HAP-1 (cell line): ENCODE measurements around the gene BCAR3.
"Not testable (repeated sequence)": the region's sequence is repeated elsewhere in the genome, so short reads cannot be mapped to it uniquely, and the experiment has no call there.

Experiments used
- DNase-seq, 2 experiments: peaks; one replicate each; pipeline ENCODE4 v3.0.0-alpha.2; 2016 to 2020; ENCODE audit warnings: low spot score in 2 of 2
- H3K27me3 ChIP-seq: fragments of 250-450 bp; sonication (Bioruptor Pico); 2 replicates; pipeline ENCODE4 v1.5.1; 2020; ENCODE audit warnings: low read depth, mild to moderate bottlenecking, moderate library complexity
- H3K36me3 ChIP-seq: fragments of 250-450 bp; sonication (Bioruptor Pico); replicated peaks from 2 replicates; pipeline ENCODE4 v1.5.1; 2020; ENCODE audit warnings: mild to moderate bottlenecking
- H3K4me1 ChIP-seq: fragments of 250-450 bp; sonication (Bioruptor Pico); 2 replicates; pipeline ENCODE4 v1.5.1; 2020; ENCODE audit warnings: mild to moderate bottlenecking
- H3K4me3 ChIP-seq: fragments of 250-450 bp; sonication (Bioruptor Pico); 2 replicates; pipeline ENCODE4 v1.5.1; 2020; ENCODE audit warnings: mild to moderate bottlenecking, moderate library complexity
- H3K9me3 ChIP-seq: fragments of 250-450 bp; sonication (Bioruptor Pico); 2 replicates; pipeline ENCODE4 v1.5.1; 2020; ENCODE audit warnings: mild to moderate bottlenecking, moderate library complexity
- in situ Hi-C: fragments of 300-500 bp; cut with MboI; formaldehyde crosslinking; loops from 3 replicates; pipeline ENCODE4 v1.14.3; 2020; ENCODE audit warnings: low sequenced_read_pairs, inconsistent platforms, mixed read lengths

BCAR3 gene

DNA sequence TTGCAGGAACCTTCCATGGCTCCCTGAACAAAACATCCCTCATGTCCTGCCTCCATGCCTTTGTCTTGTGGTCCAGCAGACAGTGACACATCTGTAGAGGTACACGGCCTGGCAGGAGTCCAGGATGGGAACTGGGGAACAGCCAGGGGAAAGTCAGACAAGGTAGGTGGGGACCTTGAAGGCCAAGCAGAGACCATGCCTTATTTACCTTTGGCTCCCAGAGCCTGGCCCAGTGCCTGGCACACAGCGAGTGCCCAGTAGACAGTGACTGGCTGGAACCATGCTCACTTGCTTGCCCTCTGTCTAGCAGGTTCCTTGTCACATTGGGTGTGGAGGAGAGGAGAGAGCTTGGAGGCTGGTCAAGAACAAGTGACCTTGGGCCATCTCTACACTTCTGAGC, 81.0 kb downstream of the BCAR3 start:
- Histone ChIP-seq H3K36me3 (no peaks in the 10 kb centered on the region), H3K4me1 (no peaks in the 10 kb centered on the region), H3K4me3 (no peak overlapping the region), H3K27me3 (no peaks in the 10 kb centered on the region; the same call in 1 of the 2 replicates), H3K9me3 (no peaks in the 10 kb centered on the region)
- no peak for DNase-seq
- in situ Hi-C loops, result loop anchor here (25.0 kb wide), 1 partner anchor 163 kb away; the partner anchor contains the start of gene FNBP1L

DNA sequence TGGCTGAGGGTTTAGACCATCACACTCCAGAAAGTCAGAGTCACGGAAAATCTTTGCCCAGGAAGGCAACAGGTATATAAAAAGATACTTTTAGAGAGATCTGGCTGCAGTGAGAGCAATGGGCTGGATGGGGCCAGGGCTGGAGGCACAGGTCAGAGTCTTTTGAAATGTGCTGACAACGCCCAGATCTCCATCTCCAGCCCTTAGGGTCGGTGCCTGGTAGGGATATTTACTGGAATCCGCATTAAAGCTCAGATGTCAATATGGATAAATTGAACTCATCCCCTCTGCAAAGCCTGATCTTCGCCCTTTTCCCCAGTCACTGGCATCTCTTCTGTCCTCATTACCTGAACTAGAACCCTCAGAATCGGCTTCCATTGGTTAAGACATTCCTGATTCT, 82.2 kb downstream of the BCAR3 start:
- no peak for DNase-seq
- no peaks in the 10 kb centered on the region for H3K9me3 ChIP-seq
- no peaks in the 10 kb centered on the region; the same call in 1 of the 2 replicates for H3K27me3 ChIP-seq
- H3K4me1 ChIP-seq, result no peaks in the 10 kb centered on the region
- in situ Hi-C loops, result no loop called here
- no peak overlapping the region for H3K4me3 ChIP-seq
- H3K36me3 ChIP-seq, result no peaks in the 10 kb centered on the region

DNA sequence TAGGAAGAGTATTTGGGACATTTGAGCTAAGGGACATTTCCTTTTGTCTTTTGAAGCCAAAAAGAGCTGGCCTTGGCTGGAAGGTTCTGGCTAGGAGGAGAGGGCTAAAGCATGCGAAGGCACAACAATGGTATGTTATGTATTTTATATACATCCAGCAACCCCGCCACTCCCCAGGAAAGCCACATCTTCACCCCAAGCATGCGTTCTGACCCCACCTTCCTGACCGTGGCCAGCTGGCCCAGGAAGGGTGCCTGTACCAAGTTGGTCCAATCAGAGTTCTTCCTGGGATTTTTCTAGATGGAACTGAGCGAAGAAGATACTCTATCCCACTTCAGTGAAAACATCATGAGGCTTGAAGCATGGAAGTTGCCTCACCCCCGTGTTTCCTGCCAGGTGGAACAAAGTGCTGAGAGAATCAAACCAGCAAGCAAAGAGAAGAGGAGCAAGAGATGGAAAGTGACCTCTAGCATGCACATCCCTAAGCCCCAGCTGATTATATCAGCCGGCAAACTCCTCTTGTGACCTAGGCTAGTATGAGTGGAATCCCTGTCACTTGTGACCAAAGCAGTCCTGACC, 82.7 kb downstream of the BCAR3 start:
- H3K36me3 ChIP-seq, result no peaks in the 10 kb centered on the region
- H3K4me3 ChIP-seq, result no peak overlapping the region
- DNase-seq, result no peak
- in situ Hi-C loops, result no loop called here
- no peaks in the 10 kb centered on the region; the same call in 1 of the 2 replicates for H3K27me3 ChIP-seq
- H3K4me1 ChIP-seq, result no peaks in the 10 kb centered on the region
- H3K9me3 ChIP-seq, result no peaks in the 10 kb centered on the region

DNA sequence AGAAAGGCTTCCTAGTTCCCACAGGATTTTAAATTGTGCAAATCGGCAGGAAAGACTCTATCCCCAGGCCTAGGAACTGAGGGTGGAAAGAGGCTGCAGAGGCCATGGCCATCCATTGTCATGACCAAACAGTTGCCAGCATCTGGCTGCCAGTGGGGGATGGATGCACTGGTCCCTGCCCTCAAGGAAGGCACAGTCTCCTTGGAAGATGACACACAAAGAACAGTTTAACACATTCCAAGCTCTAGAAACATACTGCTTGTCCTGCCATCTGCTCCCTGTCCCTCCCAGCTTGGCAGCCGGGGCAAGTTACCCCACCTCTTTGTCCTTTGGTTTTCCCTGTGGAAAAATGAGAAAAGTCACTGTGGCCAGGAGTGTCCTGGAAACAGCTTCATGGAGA, 83.2 kb downstream of the BCAR3 start:
- H3K4me1 ChIP-seq, result no peaks in the 10 kb centered on the region
- H3K4me3 ChIP-seq, result no peak overlapping the region
- DNase-seq, result no peak
- H3K36me3 ChIP-seq, result no peaks in the 10 kb centered on the region
- H3K27me3 ChIP-seq, result no peaks in the 10 kb centered on the region
- in situ Hi-C loops, result no loop called here
- no peaks in the 10 kb centered on the region for H3K9me3 ChIP-seq

DNA sequence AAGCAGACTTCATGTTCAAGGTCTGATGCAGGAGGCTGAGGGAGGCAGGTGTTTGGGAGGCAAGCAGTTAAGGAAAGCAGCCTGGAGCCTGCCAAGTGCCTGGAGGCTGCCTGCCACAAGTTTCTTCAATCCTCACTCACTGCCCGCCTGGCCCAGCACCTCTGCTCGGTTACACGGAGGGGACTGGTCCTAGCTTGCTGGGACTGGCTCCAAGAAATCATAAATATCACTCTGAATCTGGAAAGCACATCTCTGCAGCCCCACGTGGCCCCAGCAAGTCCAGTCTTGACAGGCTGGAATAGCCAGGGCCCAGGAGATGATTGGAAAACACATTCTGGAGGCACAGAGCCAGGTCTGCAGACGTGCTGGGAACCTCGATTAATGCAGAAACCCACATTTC, 83.9 kb downstream of the BCAR3 start:
- Histone ChIP-seq H3K4me3 (no peak overlapping the region), H3K4me1 (no peaks in the 10 kb centered on the region), H3K27me3 (no peaks in the 10 kb centered on the region), H3K9me3 (no peaks in the 10 kb centered on the region), H3K36me3 (no peaks in the 10 kb centered on the region)
- DNase-seq, result no peak
- in situ Hi-C loops, result no loop called here

DNA sequence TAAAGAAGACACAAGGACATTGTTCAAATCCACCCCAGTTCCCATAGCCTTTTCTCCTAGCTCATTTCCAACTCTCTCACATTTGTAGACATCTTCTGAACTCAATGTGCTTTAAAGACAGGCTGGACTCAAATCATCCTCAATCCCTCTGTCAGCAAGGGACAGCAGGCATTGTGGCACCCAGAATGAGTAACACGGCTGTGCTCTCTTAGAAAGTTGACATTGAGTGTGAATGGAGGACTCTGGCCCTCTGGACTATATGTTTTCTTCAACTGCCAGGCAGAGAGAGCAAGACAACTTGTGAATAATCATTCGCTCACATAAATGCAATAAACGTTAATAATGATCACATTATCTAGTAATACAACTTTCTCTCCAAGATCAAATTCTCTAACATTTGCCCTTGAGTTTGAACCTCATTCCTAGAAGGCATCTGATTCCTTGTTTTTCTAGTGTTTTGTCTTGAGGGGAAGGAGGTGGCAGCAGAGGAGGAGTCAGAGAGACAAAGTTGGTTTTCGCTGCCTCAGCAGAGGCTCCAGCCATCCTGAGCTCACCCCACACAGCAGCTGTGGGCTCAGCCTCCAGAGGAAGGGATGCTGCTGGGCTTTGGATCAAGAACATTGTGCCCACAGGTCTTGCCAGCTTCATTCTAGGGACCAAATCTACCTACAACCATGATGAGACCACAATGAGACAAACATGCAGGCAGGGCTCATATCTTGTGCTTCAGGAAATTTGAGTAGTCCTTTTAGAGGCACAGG, 85.1 kb downstream of the BCAR3 start:
- H3K4me3 ChIP-seq, result no peak overlapping the region
- H3K36me3 ChIP-seq, result no peaks in the 10 kb centered on the region
- DNase-seq, result no peak
- H3K9me3 ChIP-seq, result no peaks in the 10 kb centered on the region
- no peaks in the 10 kb centered on the region for H3K27me3 ChIP-seq
- H3K4me1 ChIP-seq, result no peaks in the 10 kb centered on the region
- in situ Hi-C loops, result no loop called here

DNA sequence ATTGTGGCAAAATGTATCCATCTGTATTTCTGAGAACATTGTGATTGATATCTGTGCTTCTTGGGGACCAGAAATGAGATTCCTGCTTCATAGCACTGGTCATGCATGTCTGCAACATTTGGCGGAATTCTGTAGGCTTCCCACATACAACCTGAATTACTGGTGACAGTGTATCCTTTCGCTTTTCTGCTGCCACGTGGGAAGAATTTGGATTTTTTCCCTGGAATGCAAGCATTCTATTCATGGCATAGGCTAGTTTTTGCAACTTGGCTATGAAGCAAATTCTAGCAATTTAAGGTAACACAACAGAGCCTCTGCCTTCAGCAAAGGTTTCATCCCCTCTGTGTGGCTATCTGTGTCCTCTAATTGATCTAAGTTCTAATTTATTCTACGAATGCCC, 85.9 kb downstream of the BCAR3 start:
- Histone ChIP-seq H3K9me3 (no peaks in the 10 kb centered on the region), H3K27me3 (no peaks in the 10 kb centered on the region), H3K4me1 (no peaks in the 10 kb centered on the region), H3K4me3 (no peak overlapping the region), H3K36me3 (no peaks in the 10 kb centered on the region)
- in situ Hi-C loops, result no loop called here
- DNase-seq, result no peak

DNA sequence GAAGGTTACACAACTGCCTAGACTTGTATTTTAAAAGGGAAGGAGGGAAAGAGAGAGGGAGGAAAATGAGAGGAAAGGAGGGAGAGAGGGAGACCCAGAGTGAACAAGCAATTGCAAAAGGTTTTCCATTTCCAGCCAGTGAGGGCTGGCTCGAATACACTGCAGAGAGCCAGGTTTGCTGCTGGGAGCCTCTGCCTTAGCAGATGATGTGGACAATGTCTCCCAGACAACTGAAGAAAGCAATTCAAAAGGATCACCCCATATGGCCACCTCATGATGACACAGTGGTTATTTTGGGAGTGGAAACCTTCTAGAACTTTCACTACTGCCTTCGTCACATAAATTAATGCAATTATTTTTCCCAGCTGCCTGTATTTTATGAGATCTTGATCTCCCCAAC, 86.4 kb downstream of the BCAR3 start:
- Histone ChIP-seq H3K9me3 (no peaks in the 10 kb centered on the region), H3K27me3 (no peaks in the 10 kb centered on the region), H3K36me3 (no peaks in the 10 kb centered on the region), H3K4me1 (no peaks in the 10 kb centered on the region), H3K4me3 (no peak overlapping the region)
- no peak for DNase-seq
- in situ Hi-C loops, result no loop called here

DNA sequence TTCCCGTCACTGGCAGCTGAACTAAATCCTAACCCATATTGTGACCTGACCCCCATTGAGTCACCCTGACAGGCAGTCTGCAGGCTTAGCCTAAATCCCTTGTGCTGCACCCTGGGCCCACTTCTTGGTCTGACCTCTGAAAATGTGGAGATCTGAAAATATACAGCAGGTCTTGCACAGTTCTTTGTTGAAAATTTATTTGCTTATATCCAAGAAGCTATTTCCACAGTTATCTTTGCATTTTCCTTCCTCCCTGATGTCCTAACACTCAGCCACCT, 87.1 kb downstream of the BCAR3 start:
- in situ Hi-C loops, result no loop called here
- Histone ChIP-seq H3K9me3 (no peaks in the 10 kb centered on the region), H3K36me3 (no peaks in the 10 kb centered on the region), H3K4me1 (no peaks in the 10 kb centered on the region), H3K27me3 (no peaks in the 10 kb centered on the region), H3K4me3 (no peak overlapping the region)
- no peak for DNase-seq

DNA sequence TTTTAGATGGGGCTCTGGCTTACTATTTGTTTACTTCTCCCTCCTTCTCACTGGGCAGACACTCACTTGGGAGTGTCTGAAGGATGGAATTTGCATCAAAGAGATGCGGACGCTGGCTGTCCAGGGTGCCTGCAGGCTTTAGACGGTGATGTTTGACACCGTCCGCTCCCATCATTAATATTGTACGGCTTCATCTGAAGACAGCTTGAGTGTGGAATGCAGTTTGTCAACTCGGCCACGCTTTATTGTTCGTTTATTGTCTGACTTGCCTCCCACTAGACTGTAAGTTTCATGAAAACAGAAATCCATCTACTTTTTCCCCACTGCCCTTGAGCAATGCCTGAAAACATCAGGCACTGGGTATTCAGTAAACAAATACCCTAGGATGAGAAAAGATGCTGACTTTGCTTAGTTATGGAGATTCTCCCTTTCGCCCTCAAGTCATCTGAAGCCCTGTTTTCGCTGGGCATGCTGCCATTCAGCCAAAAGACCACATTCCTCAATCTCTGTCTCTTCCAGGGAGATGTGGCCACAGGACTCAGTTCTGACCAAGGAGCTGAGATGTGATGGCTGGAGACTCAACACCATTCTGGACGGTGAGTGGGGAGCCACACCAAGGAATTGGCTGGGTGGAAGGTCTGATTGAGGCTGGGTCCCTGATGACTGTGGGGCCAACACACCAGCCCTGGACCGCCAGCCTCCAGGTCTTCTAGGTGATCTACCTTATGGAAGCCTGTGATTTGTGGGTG, 87.6 kb downstream of the BCAR3 start:
- no peak for DNase-seq
- Histone ChIP-seq H3K4me1 (no peaks in the 10 kb centered on the region), H3K9me3 (no peaks in the 10 kb centered on the region)

DNA sequence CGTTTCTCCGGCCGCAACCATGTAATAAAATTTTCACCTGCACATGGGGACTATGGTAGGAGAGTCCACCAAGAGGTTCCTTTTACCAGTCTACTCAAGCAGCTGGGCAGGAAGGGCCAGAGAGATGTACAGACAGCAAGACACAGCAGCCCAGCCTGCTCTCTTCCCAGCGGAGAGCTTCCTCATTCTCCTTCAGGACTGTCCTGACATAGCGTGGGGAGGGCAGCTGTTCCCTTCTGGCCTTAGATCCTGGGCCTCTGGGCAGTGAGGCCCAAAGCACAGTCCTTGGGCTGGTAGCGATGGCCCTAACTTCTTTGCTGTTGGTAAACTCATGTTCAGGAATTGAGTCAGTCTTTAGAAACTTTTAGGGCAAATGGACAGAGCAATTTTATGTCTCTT, 89.1 kb downstream of the BCAR3 start:
- no peaks in the 10 kb centered on the region for H3K9me3 ChIP-seq
- no peak for DNase-seq
- H3K4me1 ChIP-seq, result no peaks in the 10 kb centered on the region
- no peak overlapping the region for H3K4me3 ChIP-seq
- no peaks in the 10 kb centered on the region for H3K27me3 ChIP-seq
- in situ Hi-C loops, result no loop called here
- no peaks in the 10 kb centered on the region for H3K36me3 ChIP-seq

More for the DNA sequence above, 87.6 kb downstream of the BCAR3 start:
- no peaks in the 10 kb centered on the region for H3K36me3 ChIP-seq
- in situ Hi-C loops, result no loop called here
- no peak overlapping the region for H3K4me3 ChIP-seq
- H3K27me3 ChIP-seq, result no peaks in the 10 kb centered on the region

DNA sequence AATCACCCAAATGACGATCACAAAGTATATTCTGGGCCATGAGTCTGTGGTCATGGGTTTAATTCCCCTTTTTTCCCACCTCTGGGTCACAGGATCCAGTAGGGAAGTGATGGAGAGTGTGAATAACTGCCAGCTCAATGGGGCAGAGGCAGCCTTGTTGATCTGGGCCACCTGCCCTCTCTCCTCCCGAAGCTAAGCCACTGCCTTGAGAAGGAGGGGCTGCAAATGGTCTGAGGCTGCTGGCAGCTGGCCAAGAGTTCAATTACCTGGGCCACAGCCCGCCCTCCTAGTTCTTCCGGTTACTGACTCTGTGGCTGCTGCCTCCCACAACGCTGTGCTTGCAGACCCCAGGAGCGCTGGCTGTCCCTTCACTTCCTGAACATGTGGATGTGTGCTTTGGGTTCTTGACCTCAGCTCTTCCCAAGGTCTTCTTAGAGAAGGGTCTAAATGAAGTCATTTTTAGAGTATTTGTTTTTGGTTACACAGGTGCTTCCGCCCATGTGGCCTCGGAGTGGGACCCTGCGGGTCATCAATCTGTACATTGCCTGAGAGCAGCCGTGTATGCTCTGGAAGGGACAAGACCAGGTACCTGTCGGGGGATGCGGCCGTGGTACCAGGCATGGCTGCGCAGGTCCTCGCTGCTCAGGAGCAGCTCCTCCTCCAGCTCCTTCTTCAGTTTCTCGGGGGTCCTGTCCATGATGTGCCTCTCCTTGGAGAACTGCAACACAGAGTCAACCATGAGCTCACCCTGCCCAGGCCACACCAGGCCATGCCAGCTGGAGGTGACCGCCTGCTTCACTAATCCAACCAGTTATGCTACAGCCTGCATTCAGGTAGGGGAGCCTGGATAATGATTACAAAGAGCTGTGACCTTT, 89.7 kb downstream of the BCAR3 start:
- peak in 1 of 2 experiments; percentile 32 for DNase-seq
- no peak overlapping the region for H3K4me3 ChIP-seq
- in situ Hi-C loops, result no loop called here
- H3K4me1 ChIP-seq, result no peaks in the 10 kb centered on the region
- no peaks in the 10 kb centered on the region for H3K36me3 ChIP-seq
- no peaks in the 10 kb centered on the region for H3K27me3 ChIP-seq
- no peaks in the 10 kb centered on the region for H3K9me3 ChIP-seq

DNA sequence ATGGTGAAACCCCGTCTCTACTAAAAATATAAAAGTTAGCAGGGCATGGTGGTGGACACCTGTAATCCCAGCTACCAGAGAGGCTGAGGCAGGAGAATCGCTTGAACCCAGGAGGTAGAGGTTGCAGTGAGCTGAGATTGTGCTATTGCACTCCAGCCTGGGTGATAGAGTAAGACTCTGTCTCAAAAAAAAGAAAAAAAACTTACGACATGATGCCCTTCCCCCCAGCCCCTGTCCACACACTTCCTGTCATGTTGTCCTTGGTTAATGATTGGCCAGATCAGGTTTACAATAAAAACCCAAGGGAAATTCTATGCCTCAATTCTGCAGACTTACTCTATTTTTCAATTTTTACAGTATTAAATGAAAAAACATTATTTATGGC, 90.4 kb downstream of the BCAR3 start:
- H3K4me3 ChIP-seq, H3K4me1 ChIP-seq, H3K27me3 ChIP-seq, H3K9me3 ChIP-seq, DNase-seq, H3K36me3 ChIP-seq, in situ Hi-C loops: not testable (repeated sequence)

DNA sequence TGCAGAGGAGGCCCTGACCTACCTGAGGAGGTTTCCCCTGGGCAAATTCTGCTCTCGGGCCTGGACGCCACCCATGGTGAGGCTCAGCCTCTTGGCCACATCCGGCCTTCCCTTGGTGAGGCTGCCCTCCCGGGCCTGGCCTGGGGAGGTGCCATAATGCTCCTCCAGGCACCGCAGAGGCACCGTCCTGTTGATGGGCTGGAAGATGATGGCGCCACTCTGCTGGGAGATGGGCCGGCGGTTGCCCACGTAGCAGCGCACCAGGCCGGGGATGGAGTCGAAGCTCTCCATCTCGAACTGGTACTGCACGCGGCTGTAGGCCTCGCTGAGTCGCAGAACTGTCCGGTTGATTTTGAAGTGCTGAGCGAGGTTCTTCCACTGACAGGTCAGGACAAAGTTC, 92.7 kb downstream of the BCAR3 start:
- Histone ChIP-seq H3K9me3 (no peaks in the 10 kb centered on the region), H3K4me3 (no peak overlapping the region), H3K4me1 (peaks cover 3% of the 10 kb centered on the region; the same call in 1 of the 2 replicates), H3K36me3 (no peaks in the 10 kb centered on the region), H3K27me3 (no peaks in the 10 kb centered on the region)
- in situ Hi-C loops, result no loop called here
- DNase-seq, result no peak
